Measurements from ENCODE around the gene RHO. TPM values are rescaled to one million over a fixed set of nuclear protein-coding genes. Genes with fewer than 3 reads are reported as not detected.

Gene RHO
- total RNA-seq, 1 experiment from 2014 or later, result not detected

- DNase-seq (ENCODE audit: low spot score), result no peak
- Mint-ChIP-seq H3K9me3 (no peaks in the 10 kb centered on the region), H3K4me1 (peaks cover 38% of the 10 kb centered on the region), H3K4me3 (no peak overlapping the region), H3K36me3 (peaks cover 5% of the 10 kb centered on the region), H3K27ac (no peak overlapping the region), H3K27me3 (ENCODE audit: low read depth) (no peaks in the 10 kb centered on the region)
- TF ChIP-seq AR (CRISPR knock-in tag; IDR thresholded peaks at IDR 0.05) (no peak), FOXP1 (CRISPR knock-in tag; IDR thresholded peaks at IDR 0.05; ENCODE audit: borderline replicate concordance) (0 out of 2 replicates have a peak, but pooled peaks have one; percentile 32), NFYB (CRISPR knock-in tag; conservative IDR thresholded peaks at IDR 0.05; ENCODE audit: low read depth) (no peak), OVOL2 (CRISPR knock-in tag; IDR thresholded peaks at IDR 0.05; ENCODE audit: borderline replicate concordance) (no peak)
- ATAC-seq, result peak; percentile 20
- POLR2A ChIA-PET, result no interaction called here
- CTCF ChIA-PET, result interaction anchor here (0.6 to 1.7 kb wide), 3 partner anchors 69 to 908 kb away, joined by 4 to 9 read pairs (median 5); no protein-coding TSS in a partner anchor
These were observed 30.5 kb downstream of the RHO start for GRCh38 chr3:129558772-129559564.

GRCh38 chr3:129559565-129560079, 31.2 kb downstream of the RHO start:
- Mint-ChIP-seq H3K27me3 (ENCODE audit: low read depth) (no peaks in the 10 kb centered on the region), H3K36me3 (peaks cover 5% of the 10 kb centered on the region), H3K27ac (no peak overlapping the region), H3K4me1 (peaks cover 31% of the 10 kb centered on the region), H3K4me3 (no peak overlapping the region), H3K9me3 (no peaks in the 10 kb centered on the region)
- ATAC-seq (no peak), DNase-seq (ENCODE audit: low spot score) (no peak)
- POLR2A ChIA-PET, result no interaction called here
- CTCF ChIA-PET, result interaction anchor here (1.4 kb wide), 1 partner anchor 69 kb away, joined by 9 read pairs; no protein-coding TSS in a partner anchor
- TF ChIP-seq MYBL2 (CRISPR knock-in tag; IDR thresholded peaks at IDR 0.05) (no peak), AR (CRISPR knock-in tag; IDR thresholded peaks at IDR 0.05) (no peak), CREB1 (CRISPR knock-in tag; IDR thresholded peaks at IDR 0.05) (no peak), ZNF423 (CRISPR knock-in tag; IDR thresholded peaks at IDR 0.05) (no peak), TEAD1 (CRISPR knock-in tag; IDR thresholded peaks at IDR 0.05) (no peak), JUN (CRISPR knock-in tag; IDR thresholded peaks at IDR 0.05) (no peak), SP1 (CRISPR knock-in tag; conservative IDR thresholded peaks at IDR 0.05) (no peak), ELF4 (CRISPR knock-in tag; IDR thresholded peaks at IDR 0.05; ENCODE audit: low read depth) (no peak), MAX (CRISPR knock-in tag; IDR thresholded peaks at IDR 0.05) (no peak), HMGXB4 (CRISPR knock-in tag; IDR thresholded peaks at IDR 0.05) (no peak), ETV6 (CRISPR knock-in tag; IDR thresholded peaks at IDR 0.05) (no peak), ZNF532 (CRISPR knock-in tag; IDR thresholded peaks at IDR 0.05; ENCODE audit: borderline replicate concordance) (no peak), ZSCAN18 (CRISPR knock-in tag; IDR thresholded peaks at IDR 0.05) (no peak), ZNF232 (CRISPR knock-in tag; IDR thresholded peaks at IDR 0.05) (no peak), TCF7 (CRISPR knock-in tag; IDR thresholded peaks at IDR 0.05; ENCODE audit: low read depth) (no peak), GTF2I (CRISPR knock-in tag; conservative IDR thresholded peaks at IDR 0.05) (no peak), ZMAT4 (CRISPR knock-in tag; IDR thresholded peaks at IDR 0.05) (no peak)

Data from WTC11 (cell line).